TTC549 (cell line): ENCODE results near the gene SLC4A2.
"Not testable (repeated sequence)": the region's sequence is repeated elsewhere in the genome, so short reads cannot be mapped to it uniquely, and the experiment has no call there.

Source experiments
- FAIRE-seq: peaks from 2 replicates; lab custom pipeline; 2012; peaks lifted over from hg19 to GRCh38; lab: Jason Lieb, UNC

SLC4A2 gene, protein sequence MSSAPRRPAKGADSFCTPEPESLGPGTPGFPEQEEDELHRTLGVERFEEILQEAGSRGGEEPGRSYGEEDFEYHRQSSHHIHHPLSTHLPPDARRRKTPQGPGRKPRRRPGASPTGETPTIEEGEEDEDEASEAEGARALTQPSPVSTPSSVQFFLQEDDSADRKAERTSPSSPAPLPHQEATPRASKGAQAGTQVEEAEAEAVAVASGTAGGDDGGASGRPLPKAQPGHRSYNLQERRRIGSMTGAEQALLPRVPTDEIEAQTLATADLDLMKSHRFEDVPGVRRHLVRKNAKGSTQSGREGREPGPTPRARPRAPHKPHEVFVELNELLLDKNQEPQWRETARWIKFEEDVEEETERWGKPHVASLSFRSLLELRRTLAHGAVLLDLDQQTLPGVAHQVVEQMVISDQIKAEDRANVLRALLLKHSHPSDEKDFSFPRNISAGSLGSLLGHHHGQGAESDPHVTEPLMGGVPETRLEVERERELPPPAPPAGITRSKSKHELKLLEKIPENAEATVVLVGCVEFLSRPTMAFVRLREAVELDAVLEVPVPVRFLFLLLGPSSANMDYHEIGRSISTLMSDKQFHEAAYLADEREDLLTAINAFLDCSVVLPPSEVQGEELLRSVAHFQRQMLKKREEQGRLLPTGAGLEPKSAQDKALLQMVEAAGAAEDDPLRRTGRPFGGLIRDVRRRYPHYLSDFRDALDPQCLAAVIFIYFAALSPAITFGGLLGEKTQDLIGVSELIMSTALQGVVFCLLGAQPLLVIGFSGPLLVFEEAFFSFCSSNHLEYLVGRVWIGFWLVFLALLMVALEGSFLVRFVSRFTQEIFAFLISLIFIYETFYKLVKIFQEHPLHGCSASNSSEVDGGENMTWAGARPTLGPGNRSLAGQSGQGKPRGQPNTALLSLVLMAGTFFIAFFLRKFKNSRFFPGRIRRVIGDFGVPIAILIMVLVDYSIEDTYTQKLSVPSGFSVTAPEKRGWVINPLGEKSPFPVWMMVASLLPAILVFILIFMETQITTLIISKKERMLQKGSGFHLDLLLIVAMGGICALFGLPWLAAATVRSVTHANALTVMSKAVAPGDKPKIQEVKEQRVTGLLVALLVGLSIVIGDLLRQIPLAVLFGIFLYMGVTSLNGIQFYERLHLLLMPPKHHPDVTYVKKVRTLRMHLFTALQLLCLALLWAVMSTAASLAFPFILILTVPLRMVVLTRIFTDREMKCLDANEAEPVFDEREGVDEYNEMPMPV

DNA sequence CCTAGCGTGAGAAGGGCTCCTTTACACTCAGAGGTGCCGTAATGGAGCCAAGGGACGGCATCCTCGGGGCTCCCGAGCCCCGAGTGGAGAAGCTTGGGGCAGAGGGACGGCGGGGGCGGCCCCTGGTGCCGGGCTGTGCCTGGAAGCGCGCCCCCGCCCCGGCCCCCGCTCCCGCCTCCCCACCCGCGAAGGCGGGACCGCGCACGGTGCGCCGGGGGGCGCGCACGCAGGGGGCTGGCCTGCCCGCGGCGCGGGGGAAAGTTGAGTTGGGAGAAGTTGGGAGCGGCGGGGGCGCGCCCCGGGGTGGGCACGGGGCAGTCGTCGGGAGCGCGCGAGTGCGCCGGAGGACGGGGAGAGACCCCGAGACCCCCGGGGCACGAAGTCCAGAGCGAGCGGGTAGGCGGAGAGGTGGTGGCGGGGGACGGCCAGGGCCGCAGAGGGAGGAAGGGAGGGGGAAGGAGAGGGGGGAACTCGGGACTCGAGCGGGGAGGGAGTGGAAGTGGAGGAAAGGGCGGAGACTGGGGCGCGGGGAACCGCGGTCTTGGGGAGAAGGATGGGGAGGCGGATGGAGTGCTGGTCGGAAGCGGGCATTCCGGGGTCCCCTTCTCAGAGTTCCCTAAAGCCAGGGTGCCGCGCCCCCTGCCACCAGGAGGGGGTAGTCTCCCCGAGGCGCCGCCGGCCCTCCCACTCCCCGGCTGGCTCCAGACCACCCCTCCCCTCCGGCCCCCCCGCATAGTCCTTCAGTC, at the start of gene SLC4A2:
Gene SLC4A2, plus strand, starts transcription at position 223 of the 746 bp plus-strand sequence. CDS start 2,399 bp downstream, outside the sequence.
- FAIRE-seq: no peak

DNA sequence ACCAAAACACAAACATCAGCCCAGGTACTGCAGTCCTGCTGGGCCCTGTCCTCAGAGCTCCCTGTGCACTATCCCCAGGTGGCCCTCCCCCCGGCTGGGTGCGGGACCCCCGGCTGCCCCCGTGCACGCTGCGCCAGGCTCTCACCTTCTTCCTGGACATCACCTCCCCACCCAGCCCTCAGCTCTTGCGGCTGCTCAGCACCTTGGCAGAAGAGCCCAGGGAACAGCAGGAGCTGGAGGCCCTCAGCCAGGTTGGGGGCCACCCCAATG, 49.4 kb upstream of the SLC4A2 start:
- no peak for FAIRE-seq

DNA sequence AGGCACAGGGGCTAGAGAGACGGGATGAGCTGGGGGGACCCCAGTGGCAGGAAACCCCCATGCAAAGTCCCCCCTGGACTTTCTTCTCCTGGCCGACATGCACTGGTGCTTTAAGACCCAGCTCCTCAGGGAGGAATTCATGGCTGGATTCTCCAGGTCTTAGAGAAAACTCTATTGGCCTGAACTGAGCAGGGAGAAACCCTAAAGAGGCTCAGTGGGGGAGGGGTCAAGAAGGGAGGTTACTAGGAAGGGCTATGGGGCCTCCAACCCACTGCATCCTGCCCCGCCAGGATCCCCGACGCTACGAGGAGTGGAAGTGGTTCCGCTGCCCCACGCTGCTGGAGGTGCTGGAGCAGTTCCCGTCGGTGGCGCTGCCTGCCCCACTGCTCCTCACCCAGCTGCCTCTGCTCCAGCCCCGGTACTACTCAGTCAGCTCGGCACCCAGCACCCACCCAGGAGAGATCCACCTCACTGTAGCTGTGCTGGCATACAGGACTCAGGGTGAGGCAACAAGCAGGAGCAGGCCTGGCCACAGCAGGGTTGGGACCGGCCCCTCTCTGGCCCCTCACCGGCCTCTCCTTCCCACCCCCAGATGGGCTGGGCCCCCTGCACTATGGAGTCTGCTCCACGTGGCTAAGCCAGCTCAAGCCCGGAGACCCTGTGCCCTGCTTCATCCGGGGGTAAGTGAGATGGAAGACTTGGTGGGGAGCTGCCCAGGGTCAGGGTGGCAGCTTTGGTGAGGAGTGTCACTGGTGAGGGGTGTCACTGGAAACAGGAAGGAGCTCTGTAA, 48.9 kb upstream of the SLC4A2 start:
- FAIRE-seq: no peak

DNA sequence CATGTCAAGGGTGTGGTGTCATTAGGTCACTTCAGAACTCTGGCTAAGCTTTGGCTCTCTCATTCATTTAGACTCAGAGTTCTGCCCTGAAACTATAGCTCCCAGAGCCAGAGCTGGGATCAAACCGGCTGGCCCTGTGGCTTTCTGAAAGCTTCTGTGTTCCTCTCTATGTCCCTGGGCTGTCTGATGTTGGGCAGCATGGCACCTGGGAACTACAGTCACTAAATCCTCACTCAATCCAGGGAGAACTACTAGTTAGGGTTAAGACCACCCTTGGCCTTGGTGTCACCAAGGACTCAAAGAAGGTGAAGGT, 48.3 kb upstream of the SLC4A2 start:
- no peak for FAIRE-seq

DNA sequence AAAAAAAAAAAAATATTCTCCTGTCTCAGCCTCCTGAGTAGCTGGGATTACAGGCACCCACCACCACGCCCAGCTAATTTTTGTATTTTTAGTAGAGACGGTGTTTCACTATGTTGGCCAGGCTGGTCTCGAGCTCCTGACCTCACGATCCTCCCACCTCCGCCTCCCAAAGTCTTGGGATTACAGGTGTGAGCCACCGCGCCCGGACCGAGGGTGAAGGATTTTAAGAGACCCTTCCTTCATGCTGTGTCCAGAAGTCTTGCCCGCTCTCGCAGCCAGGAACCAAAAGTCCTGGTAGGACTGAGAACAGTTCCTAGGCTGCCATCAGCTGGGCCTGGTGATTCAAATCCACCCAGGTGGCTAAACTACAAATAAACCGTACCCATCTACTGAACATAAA, 47.8 kb upstream of the SLC4A2 start:
- not testable (repeated sequence) for FAIRE-seq

DNA sequence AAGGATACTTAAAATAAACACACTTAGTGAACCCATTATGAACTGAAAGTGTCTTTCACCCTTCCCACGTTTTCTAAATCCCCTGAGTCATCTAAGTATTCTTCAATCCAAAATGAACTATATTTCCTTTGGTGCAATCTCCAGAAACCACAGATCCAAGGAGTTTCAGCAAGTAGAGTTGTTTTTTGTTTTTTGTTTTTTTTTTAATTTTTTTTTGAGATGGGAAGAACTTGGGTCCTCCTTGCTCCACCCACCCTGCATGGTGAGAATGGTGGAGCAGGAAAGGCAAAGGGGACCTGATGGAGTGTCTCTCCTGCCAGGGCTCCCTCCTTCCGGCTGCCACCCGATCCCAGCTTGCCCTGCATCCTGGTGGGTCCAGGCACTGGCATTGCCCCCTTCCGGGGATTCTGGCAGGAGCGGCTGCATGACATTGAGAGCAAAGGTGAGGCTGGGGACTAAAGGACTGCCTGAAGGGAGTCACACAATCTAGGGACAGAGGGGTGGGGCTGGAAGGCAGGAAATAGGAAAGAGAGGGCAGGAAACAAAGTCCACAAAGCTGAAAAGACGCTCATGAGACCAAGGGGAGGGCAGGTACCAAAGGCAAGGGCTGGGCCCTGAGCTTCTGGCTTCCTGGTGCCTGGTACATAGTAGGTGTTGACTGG, 47.2 kb upstream of the SLC4A2 start:
- no peak for FAIRE-seq

DNA sequence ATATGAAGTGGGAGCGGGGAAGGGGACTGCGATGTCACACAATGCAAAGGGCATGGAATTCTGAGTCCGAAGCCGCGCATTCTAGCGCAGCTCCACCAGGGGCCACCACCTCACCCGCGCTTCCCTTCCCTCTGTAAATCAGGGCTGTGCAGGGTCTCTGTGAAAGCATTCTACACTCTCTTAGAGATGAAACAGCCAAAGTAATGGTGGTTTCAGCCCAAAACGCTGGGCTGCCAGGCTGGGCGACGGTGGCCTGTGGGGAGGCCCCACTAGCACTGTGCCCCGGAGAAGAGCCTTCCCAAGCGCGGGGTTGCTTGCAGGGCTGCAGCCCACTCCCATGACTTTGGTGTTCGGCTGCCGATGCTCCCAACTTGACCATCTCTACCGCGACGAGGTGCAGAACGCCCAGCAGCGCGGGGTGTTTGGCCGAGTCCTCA, 46.5 kb upstream of the SLC4A2 start:
- no peak for FAIRE-seq

DNA sequence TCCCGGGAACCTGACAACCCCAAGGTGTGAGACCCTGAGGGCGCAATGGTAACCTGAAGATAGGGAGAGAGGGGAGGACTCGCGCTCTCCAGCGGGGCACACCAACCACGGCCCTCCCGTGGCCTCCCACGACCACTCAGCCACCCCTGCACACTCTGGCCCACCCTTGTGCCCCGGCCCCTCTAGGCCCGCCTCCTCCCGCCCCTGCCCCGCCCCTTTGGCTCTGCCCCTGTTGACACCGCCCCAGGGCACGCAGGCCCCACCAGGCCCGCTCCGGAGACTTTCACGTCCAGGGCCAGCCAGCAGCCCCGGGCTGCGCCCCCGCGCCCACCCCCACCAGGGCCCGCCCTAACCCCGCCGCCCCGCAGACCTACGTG, 46.0 kb upstream of the SLC4A2 start:
- FAIRE-seq: no peak

DNA sequence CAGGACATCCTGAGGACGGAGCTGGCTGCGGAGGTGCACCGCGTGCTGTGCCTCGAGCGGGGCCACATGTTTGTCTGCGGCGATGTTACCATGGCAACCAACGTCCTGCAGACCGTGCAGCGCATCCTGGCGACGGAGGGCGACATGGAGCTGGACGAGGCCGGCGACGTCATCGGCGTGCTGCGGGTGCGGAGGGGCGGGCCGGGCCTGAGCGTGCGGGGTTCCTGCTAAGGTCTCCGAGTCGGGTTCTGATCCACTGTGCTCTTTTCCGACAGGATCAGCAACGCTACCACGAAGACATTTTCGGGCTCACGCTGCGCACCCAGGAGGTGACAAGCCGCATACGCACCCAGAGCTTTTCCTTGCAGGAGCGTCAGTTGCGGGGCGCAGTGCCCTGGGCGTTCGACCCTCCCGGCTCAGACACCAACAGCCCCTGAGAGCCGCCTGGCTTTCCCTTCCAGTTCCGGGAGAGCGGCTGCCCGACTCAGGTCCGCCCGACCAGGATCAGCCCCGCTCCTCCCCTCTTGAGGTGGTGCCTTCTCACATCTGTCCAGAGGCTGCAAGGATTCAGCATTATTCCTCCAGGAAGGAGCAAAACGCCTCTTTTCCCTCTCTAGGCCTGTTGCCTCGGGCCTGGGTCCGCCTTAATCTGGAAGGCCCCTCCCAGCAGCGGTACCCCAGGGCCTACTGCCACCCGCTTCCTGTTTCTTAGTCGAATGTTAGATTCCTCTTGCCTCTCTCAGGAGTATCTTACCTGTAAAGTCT, 45.5 kb upstream of the SLC4A2 start:
- no peak for FAIRE-seq

DNA sequence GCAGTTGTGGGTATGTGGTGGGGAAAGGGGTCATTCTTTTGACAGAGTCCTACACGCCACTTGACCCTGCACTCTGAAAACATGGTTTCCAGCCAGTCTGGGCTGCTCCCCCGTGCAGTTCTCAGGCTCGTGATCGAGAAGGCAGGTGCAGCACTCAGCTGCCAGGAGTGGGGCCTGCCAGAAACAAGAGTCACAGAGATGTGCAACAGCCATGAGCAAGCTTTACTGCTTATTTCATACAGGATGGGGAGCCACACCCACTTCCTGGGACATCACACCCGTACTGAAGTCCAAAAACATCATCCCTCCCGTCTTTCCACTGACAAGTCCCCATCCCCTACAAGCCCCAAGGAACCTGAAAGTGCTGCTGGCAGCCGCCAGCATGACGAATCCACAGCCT, 44.4 kb upstream of the SLC4A2 start:
- FAIRE-seq: no peak

DNA sequence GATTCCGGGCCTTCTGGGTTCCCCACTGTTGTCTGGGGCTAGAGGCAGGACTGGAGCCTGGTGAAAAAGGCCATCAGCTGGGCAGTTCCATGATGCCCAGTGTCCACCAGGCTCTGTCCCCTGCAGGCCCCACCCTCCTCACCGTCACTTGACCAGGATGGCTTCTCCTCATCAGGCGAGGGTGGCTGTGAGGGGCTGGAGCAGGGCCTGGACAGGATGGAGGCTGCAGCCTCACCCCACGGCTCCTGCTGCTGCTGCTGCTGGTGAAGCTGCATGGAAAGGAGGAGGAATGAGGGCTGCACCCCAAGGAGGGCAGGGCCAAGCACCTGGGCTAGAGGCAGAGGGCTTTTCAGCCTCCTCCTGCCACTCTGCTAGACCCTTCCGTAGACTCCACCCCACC, 43.4 kb upstream of the SLC4A2 start:
- FAIRE-seq: no peak

DNA sequence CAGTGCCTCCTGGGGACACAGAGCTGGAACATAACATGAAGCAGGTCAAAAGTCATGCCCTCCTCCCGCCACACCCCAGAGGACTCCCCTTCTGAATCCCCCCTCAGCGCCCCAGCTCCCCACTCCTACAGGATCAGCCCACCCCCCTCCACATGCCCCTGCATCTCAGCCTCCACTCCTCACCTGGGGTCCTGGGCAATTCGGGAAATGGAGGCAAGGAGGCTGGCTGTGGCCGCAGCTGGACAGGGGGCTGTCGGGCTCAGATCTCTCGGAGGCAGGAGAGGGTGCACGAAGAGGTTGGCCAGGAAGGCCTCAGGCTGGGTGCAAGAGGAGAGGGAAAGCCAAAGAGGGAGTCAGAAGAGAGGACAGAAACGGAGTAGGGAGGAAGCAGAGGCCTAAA, 42.9 kb upstream of the SLC4A2 start:
- FAIRE-seq: no peak

DNA sequence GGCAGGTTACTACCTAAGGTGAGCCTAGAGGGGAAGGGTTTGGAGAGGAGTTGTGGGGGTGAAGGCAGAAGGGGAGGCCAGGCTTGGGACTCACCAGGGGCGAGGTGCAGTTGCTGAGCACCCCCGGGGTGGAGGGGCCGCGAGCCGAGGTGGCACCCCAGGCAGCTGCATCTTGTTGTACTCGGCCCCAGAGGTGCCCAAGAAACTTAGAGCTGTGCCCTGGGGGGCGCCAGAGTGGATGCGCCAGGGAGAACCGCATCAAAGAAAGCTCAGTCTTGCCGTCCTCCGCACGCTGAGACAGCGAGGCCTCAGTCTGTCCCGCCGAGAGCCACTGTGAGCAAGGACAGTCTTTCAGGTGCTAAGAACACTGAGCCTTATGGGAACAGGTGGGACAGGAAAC, 42.4 kb upstream of the SLC4A2 start:
- FAIRE-seq: no peak

DNA sequence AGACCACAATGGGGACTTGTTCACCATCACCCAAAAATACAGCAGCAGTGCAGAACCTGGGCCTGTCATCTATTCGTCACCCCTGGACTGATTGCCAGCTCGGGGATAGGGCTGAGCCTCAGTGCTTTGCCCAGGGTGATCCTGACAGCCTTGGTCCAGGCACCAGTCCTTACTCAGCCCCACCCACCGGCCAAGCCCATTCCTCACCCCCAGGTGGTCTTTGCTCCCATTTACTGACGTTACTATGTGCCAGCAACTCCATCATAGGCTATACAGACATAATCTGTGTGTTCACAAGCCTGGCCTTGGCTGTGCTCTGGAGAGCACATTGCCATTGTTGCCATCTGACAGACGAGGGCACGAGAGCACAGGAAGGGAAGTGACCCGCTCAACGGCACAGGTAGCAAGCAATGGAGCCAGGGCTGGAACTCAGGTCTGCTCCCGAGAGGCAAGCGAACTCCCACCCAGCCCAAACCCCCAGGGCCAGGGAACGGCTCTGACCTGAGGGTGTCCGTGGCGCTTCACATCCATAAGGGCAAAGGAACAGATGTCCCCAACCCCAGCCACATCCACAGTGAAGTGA, 41.9 kb upstream of the SLC4A2 start:
- FAIRE-seq: no peak

DNA sequence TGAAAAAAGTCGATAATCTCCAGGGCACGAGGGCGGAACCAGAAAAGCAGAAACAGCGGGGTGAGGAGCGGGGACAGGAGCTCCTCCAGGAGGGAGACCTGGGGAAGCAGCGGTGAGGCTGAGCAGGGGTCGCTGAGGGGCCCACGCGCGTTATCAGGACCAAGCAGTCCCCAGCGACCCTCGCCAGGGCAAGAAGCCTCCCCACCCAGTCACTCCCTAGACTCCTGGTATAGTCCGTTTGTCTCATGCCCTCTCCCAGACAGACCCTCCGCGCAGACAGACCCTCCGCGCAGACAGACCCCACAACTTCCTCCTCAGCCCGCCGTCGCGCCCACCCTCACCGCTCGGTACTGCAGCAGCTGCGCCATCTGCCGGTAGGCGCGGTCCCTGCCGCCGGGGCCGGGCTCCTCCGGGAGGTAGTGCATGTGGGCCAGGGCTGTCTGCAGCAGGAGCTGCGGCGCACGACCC, 41.4 kb upstream of the SLC4A2 start:
- no peak for FAIRE-seq

DNA sequence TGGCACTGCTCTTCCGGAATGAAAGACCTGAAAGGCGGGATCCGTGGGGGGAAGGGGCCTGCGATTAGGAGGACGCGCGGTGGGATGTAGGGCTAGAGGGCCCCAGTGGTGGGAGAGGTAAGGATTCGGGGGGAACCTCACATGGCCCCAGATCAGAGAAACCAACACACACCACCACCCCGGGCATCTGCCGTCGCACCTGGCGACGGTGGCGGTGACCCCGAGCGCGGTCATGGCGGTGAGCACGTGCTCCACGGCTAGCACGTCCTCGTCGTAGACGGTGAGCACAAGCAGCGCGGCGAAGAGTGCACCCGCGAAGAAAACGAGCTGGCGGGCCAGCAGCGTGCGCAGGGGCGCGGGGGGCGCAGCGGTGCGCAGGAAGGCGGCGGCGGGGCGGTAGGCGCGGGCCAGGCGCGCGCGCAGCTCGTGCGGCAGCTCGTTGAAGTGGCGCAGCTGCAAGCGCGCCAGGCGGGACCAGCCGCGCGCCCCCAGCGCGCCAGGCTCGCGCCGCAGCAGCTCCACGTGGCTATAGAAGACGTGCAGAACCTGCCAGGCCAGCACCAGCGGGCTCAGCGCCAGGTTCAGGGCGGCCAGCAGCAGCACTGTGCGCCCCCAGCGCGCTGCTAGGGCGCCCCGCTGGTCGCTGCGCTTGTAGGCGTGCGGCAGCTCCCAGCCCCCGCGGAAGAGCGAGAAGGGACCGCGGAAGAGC, 40.8 kb upstream of the SLC4A2 start:
- no peak for FAIRE-seq

DNA sequence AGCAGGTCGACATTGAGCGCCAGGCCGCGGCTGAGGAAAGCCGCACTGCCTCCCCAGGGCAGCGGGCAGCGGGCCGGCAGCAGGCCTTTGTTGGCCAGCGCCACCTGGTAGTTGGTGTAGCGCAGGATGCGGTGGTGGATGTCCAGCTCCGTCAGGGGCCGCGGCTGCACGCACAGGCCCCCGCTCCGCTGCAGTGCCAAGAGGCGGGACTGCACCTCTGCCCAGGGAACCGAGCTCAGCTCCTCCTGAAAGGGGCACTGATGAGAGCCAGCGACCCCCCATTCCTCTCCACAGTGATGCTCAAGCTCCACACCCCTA, 40.3 kb upstream of the SLC4A2 start:
- FAIRE-seq: no peak

DNA sequence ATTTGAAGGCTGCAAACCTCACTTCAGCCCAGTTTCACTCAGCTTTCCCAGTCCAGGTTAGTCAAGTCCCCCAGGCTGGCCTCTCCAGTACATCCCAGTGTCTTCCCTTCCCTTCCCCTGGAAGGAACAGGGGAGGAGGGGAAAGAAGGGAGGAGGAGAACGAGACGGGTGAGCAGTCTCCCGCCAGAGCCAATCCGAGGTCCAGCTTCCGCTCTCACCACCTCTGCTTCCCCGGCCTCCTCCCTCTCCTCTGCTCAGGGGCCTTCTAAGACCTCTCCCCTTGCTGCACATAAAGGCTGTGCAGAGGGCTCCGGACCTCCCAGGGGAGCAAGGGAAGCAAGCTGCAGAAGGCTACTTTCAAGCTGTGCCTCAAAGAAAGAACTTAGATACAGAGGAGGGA, 39.2 kb upstream of the SLC4A2 start:
- no peak for FAIRE-seq

DNA sequence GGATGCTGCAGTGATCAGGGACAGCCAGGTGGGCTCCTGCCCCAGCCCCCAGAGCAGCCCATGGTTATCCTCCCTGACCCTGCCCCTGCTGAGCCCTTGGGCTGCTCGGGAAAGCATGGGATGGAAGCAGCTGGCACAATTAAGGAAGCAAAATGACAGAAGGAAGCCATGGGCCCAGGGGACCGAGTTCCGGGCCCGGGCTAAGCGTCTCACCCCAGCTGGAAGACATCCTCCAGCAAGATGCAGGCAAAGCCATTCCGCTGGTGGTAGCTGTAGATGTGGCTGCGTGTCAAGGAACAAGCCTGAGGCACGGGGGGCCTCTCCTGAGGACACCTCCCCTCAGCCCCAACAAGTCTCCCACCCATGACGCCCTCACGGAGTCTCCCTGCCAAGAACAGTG, 36.2 kb upstream of the SLC4A2 start:
- no peak for FAIRE-seq
